T1000 (cell line): Measurements from ENCODE around the gene FAM3B.

Experiments
- DNase-seq: peaks from one replicate; lab custom pipeline; 2025; ENCODE audit warnings: mixed read lengths; lab: John Stamatoyannopoulos, UW

Gene FAM3B

GRCh38 chr21:41369105-41369919 lies 52.7 kb downstream of the FAM3B start:
- DNase-seq: no peak

GRCh38 chr21:41369920-41370839 lies 53.6 kb downstream of the FAM3B start:
- no peak for DNase-seq

GRCh38 chr21:41370840-41371684 lies 54.5 kb downstream of the FAM3B start:
- DNase-seq: no peak

GRCh38 chr21:41371685-41372030 lies 55.1 kb downstream of the FAM3B start:
- no peak for DNase-seq

GRCh38 chr21:41373253-41373652 lies 56.7 kb downstream of the FAM3B start:
- no peak for DNase-seq

GRCh38 chr21:41373763-41374162 lies 57.2 kb downstream of the FAM3B start:
- DNase-seq: no peak

- no peak for DNase-seq
These were observed 57.6 kb downstream of the FAM3B start for GRCh38 chr21:41374177-41374712.

- DNase-seq: no peak
These were observed 58.4 kb downstream of the FAM3B start for GRCh38 chr21:41374867-41375533.

GRCh38 chr21:41375875-41376274 lies 59.3 kb downstream of the FAM3B start:
- no peak for DNase-seq

GRCh38 chr21:41377715-41378114 lies 61.1 kb downstream of the FAM3B start:
- no peak for DNase-seq

GRCh38 chr21:41378849-41379248 lies 62.2 kb downstream of the FAM3B start:
- DNase-seq: no peak

- no peak for DNase-seq
These were observed 63.3 kb downstream of the FAM3B start for GRCh38 chr21:41379901-41380300.

GRCh38 chr21:41381731-41382130 lies 65.1 kb downstream of the FAM3B start:
- DNase-seq: no peak

GRCh38 chr21:41387042-41387819 lies 70.6 kb downstream of the FAM3B start:
- no peak for DNase-seq

- DNase-seq: no peak
These were observed 71.2 kb downstream of the FAM3B start for GRCh38 chr21:41387824-41388223.

- DNase-seq: no peak
These were observed 71.7 kb downstream of the FAM3B start for GRCh38 chr21:41388259-41388658.

- DNase-seq: no peak
These were observed 73.5 kb downstream of the FAM3B start for GRCh38 chr21:41390043-41390639.

- no peak for DNase-seq
These were observed 77.4 kb downstream of the FAM3B start for GRCh38 chr21:41393876-41394465.

GRCh38 chr21:41396558-41397075 lies 80.0 kb downstream of the FAM3B start:
- no peak for DNase-seq
